ENCODE results near the gene EVC. TPM values are rescaled to one million over a fixed set of nuclear protein-coding genes. Genes with fewer than 3 reads are reported as not detected.

The EVC gene
- total and polyA plus RNA-seq, 2 of the 4 experiments (the other 2 are of a cell fraction): 16.8 to 18.9 TPM

- Histone ChIP-seq H4K91ac (ENCODE audit: insufficient read depth, low read depth, low read length) (no peak overlapping the region), H3K4me1 (ENCODE audit: control insufficient read depth, insufficient read depth, low read length) (no peaks in the 10 kb centered on the region), H2AK5ac (ENCODE audit: low read depth, low read length) (no peak overlapping the region), H2BK5ac (ENCODE audit: low read depth, low read length, poor library complexity, severe bottlenecking) (no peak overlapping the region), H3K27me3 (ENCODE audit: control insufficient read depth, insufficient read depth, low read length) (no peaks in the 10 kb centered on the region), H2BK20ac (ENCODE audit: low read depth, low read length) (no peak overlapping the region), H3K9me1 (ENCODE audit: insufficient read depth, low read length) (peaks cover 11% of the 10 kb centered on the region), H3K4me2 (ENCODE audit: low read depth, low read length) (no peak overlapping the region), H3K4me3 (ENCODE audit: insufficient read depth, low read depth, low read length) (no peak overlapping the region), H3K23ac (ENCODE audit: low read depth, low read length) (no peak overlapping the region), H3K14ac (replicated peaks; ENCODE audit: low read depth, low read length) (no peak overlapping the region), H3K9ac (ENCODE audit: low read depth, low read length) (no peak overlapping the region), H3K9me3 (ENCODE audit: control insufficient read depth, insufficient read depth, low read length) (no peaks in the 10 kb centered on the region), H3K36me3 (ENCODE audit: control insufficient read depth, insufficient read depth, low read length) (peaks cover 55% of the 10 kb centered on the region), H3K56ac (ENCODE audit: extremely low read depth, insufficient read depth, low read length) (no peak overlapping the region), H3K18ac (ENCODE audit: low read depth, low read length) (no peak overlapping the region), H4K8ac (ENCODE audit: low read depth in 2 of 2, low read length in 2 of 2) (no peak overlapping the region), H3K79me1 (ENCODE audit: low read depth in 1 of 2, low read length in 2 of 2) (peaks cover 1 to 11% of the 10 kb centered on the region in 2 experiments; a peak in 2 of 4 replicates), H2BK120ac (ENCODE audit: low read depth, low read length) (no peak overlapping the region), H4K20me1 (ENCODE audit: insufficient read depth, low read length) (peaks cover 14% of the 10 kb centered on the region; the same call in 1 of the 2 replicates), H3K27ac (ENCODE audit: insufficient read depth, low read length) (no peak overlapping the region), H2AK9ac (replicated peaks; ENCODE audit: low read depth, low read length, poor library complexity) (no peak overlapping the region), H2AFZ (replicated peaks; ENCODE audit: low read length, poor library complexity) (no peak overlapping the region), H4K5ac (ENCODE audit: low read depth, low read length) (no peak overlapping the region), H3K4ac (ENCODE audit: low read depth, low read length) (no peak overlapping the region), H2BK15ac (ENCODE audit: low read depth, low read length) (no peak overlapping the region)
- ChIA-PET CTCF (interaction anchor here (0.8 kb wide), 1 partner anchor 9 kb away, joined by 5 read pairs; no protein-coding TSS in a partner anchor), POLR2A (ENCODE audit: unreplicated experiment) (interaction anchor here (0.6 to 0.7 kb wide), 2 partner anchors 88 to 673 kb away, joined by 7 to 16 read pairs; no protein-coding TSS in a partner anchor)
- BruUV-seq (replicated peaks): no TSS peak
- in situ Hi-C loops (cut with MboI; ENCODE audit: low sequenced_read_pairs) (no loop called here), intact Hi-C loops (cut with micrococcal nuclease) (loop anchor here (10.0 kb wide), 1 partner anchor 438 kb away; no protein-coding TSS in a partner anchor), dilution Hi-C loops (cut with HindIII; ENCODE audit: low sequenced_read_pairs, unreplicated experiment) (no loop called here)
- 90% methylated on average over 2 of the region's 5 CpGs; no CpG with 5 or more reads in 1 of the 2 experiments for WGBS, 2 experiments (ENCODE audit: extremely low coverage in 2 of 2, insufficient read length in 1 of 2)
- DNase-seq (no peak), ATAC-seq (ENCODE audit: low read depth) (no peak)
- no peak for TF ChIP-seq FOS (IDR thresholded peaks at IDR 0.05; ENCODE audit: low read depth, low read length)
- TF ChIP-seq SMC3 (IDR thresholded peaks at IDR 0.05; ENCODE audit: low read depth, low read length): no peak
- TF ChIP-seq, protein P1, sequence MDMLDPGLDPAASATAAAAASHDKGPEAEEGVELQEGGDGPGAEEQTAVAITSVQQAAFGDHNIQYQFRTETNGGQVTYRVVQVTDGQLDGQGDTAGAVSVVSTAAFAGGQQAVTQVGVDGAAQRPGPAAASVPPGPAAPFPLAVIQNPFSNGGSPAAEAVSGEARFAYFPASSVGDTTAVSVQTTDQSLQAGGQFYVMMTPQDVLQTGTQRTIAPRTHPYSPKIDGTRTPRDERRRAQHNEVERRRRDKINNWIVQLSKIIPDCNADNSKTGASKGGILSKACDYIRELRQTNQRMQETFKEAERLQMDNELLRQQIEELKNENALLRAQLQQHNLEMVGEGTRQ (IDR thresholded peaks at IDR 0.05; ENCODE audit: low read depth, low read length): no peak
- TF ChIP-seq MAFK (IDR thresholded peaks at IDR 0.05; ENCODE audit: low read depth, low read length): no peak
- no peak for TF ChIP-seq MXI1 (IDR thresholded peaks at IDR 0.05; ENCODE audit: borderline replicate concordance, low read depth, low read length)
- no peak for TF ChIP-seq NFE2L2 (IDR thresholded peaks at IDR 0.05; ENCODE audit: low read depth, low read length)
- TF ChIP-seq CHD1 (IDR thresholded peaks at IDR 0.05; ENCODE audit: low read depth, low read length): no peak
- TF ChIP-seq RCOR1 (IDR thresholded peaks at IDR 0.05; ENCODE audit: insufficient replicate concordance, low read length): no peak
- TF ChIP-seq, protein P2, sequence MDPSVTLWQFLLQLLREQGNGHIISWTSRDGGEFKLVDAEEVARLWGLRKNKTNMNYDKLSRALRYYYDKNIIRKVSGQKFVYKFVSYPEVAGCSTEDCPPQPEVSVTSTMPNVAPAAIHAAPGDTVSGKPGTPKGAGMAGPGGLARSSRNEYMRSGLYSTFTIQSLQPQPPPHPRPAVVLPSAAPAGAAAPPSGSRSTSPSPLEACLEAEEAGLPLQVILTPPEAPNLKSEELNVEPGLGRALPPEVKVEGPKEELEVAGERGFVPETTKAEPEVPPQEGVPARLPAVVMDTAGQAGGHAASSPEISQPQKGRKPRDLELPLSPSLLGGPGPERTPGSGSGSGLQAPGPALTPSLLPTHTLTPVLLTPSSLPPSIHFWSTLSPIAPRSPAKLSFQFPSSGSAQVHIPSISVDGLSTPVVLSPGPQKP (IDR thresholded peaks at IDR 0.05; ENCODE audit: borderline replicate concordance, low read depth, low read length): no peak
- TF ChIP-seq, protein P3, sequence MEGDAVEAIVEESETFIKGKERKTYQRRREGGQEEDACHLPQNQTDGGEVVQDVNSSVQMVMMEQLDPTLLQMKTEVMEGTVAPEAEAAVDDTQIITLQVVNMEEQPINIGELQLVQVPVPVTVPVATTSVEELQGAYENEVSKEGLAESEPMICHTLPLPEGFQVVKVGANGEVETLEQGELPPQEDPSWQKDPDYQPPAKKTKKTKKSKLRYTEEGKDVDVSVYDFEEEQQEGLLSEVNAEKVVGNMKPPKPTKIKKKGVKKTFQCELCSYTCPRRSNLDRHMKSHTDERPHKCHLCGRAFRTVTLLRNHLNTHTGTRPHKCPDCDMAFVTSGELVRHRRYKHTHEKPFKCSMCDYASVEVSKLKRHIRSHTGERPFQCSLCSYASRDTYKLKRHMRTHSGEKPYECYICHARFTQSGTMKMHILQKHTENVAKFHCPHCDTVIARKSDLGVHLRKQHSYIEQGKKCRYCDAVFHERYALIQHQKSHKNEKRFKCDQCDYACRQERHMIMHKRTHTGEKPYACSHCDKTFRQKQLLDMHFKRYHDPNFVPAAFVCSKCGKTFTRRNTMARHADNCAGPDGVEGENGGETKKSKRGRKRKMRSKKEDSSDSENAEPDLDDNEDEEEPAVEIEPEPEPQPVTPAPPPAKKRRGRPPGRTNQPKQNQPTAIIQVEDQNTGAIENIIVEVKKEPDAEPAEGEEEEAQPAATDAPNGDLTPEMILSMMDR (conservative IDR thresholded peaks at IDR 0.05; ENCODE audit: low read depth, low read length): no peak
- no peak for TF ChIP-seq CEBPB (IDR thresholded peaks at IDR 0.05; ENCODE audit: low read depth, low read length)
- TF ChIP-seq POLR2A (IDR thresholded peaks at IDR 0.05; ENCODE audit: low read depth, low read length): no peak
- TF ChIP-seq RFX5 (IDR thresholded peaks at IDR 0.05; ENCODE audit: low read depth, low read length): no peak
- TF ChIP-seq MAZ (IDR thresholded peaks at IDR 0.05; ENCODE audit: borderline replicate concordance, low read depth, low read length): no peak
- no peak for TF ChIP-seq RAD21 (IDR thresholded peaks at IDR 0.05; ENCODE audit: low read length)
- no peak for TF ChIP-seq BHLHE40 (IDR thresholded peaks at IDR 0.05; ENCODE audit: low read depth, low read length)
Observed at GRCh38 chr4:5822619-5823018, 111.6 kb downstream of the EVC start.

Measured in IMR-90 (cell line).